CD4-positive, alpha-beta memory T cell (primary cell): Measurements from ENCODE around the gene HIGD2A. TPM values are rescaled to one million over a fixed set of nuclear protein-coding genes. Genes with fewer than 3 reads are reported as not detected.

ENCODE experiments used
- CTCF ChIA-PET: fragments of 350-600 bp; sonication (Branson Sonifier 250); formaldehyde crosslinking; loops from one replicate; lab custom pipeline; 2021; ENCODE audit warnings: inconsistent platforms; ENCODE audit not compliant: partially characterized antibody; lab: Charles Lee
- POLR2A ChIA-PET: fragments of 350-600 bp; sonication (Branson Sonifier 250); formaldehyde crosslinking; loops from one replicate; lab custom pipeline; 2021; ENCODE audit not compliant: partially characterized antibody; lab: Charles Lee
- DNase-seq, 5 donors: peaks; one replicate each; pipeline versions ENCODE4 v3.0.0 to v3.0.0-alpha.2; 2020 to 2022; ENCODE audit warnings: mixed read lengths in 1 of 5
- H3K27ac ChIP-seq: one replicate; pipeline ENCODE4 v1.7.0; 2013; ENCODE audit warnings: low read depth, low read length
- H3K27me3 ChIP-seq: 2 replicates; pipeline ENCODE4 v1.7.0; 2013; ENCODE audit warnings: mild to moderate bottlenecking, low read length, moderate library complexity; ENCODE audit not compliant: insufficient read depth
- H3K36me3 ChIP-seq: 2 replicates; pipeline ENCODE4 v1.7.0; 2013; ENCODE audit warnings: mild to moderate bottlenecking, low read length, moderate library complexity; ENCODE audit not compliant: insufficient read depth
- H3K4me1 ChIP-seq: 2 replicates; pipeline ENCODE4 v1.7.0; 2013; ENCODE audit warnings: mild to moderate bottlenecking, low read length, moderate library complexity; ENCODE audit not compliant: insufficient read depth
- H3K4me3 ChIP-seq, 2 donors: one replicate each; pipeline ENCODE4 v1.7.0; 2013; ENCODE audit warnings: low read length in 2 of 2, mild to moderate bottlenecking in 1 of 2
- H3K9me3 ChIP-seq, 2 donors: one replicate each; pipeline ENCODE4 v1.7.0; 2013; ENCODE audit warnings: low read length in 2 of 2, control low read depth in 1 of 2; ENCODE audit not compliant: control insufficient read depth in 1 of 2
- H3K27ac Mint-ChIP-seq, 7 donors: one replicate each; pipeline ENCODE4 v1.8.0; 2020 to 2021; ENCODE audit warnings: mixed read lengths in 7 of 7, mild to moderate bottlenecking in 6 of 7, inconsistent platforms in 3 of 7, moderate library complexity in 3 of 7
- H3K27me3 Mint-ChIP-seq, 2 donors: one replicate each; pipeline ENCODE4 v1.8.0; 2020 to 2021; ENCODE audit warnings: mixed read lengths in 2 of 2
- H3K36me3 Mint-ChIP-seq, 2 donors: one replicate each; pipeline ENCODE4 v1.8.0; 2020 to 2021; ENCODE audit warnings: mixed read lengths in 2 of 2, inconsistent platforms in 1 of 2, mild to moderate bottlenecking in 1 of 2
- H3K4me1 Mint-ChIP-seq, 4 donors: one replicate each; pipeline ENCODE4 v1.8.0; 2020 to 2021; ENCODE audit warnings: mixed read lengths in 4 of 4, mild to moderate bottlenecking in 1 of 4
- H3K4me3 Mint-ChIP-seq, 8 donors: one replicate each; pipeline ENCODE4 v1.8.0; 2020 to 2021; ENCODE audit warnings: mixed read lengths in 8 of 8, mild to moderate bottlenecking in 7 of 8, moderate library complexity in 6 of 8, inconsistent platforms in 3 of 8
- H3K9me3 Mint-ChIP-seq, 8 donors: one replicate each; pipeline ENCODE4 v1.8.0; 2020 to 2021; ENCODE audit warnings: mixed read lengths in 8 of 8, mild to moderate bottlenecking in 5 of 8, inconsistent platforms in 3 of 8, moderate library complexity in 1 of 8
- intact Hi-C: fragments of 100-400 bp; cut with micrococcal nuclease; formaldehyde crosslinking; loops from one replicate; pipeline ENCODE4 v1.15.1; 2023
- polyA plus RNA-seq, 2 donors: library from polyadenylated mRNA; unstranded; fragments of 300-500 nt; fragmentation: Illumina TruSeq; gene quantifications; one replicate each; pipeline ENCODE4 v1.2.3, GENCODE V29; 2021
- total RNA-seq, 2 experiments: library from RNA; stranded (reverse); gene quantifications; one replicate each; pipeline ENCODE4 v1.2.3, GENCODE V29; 2021

The HIGD2A gene
- total and polyA plus RNA-seq, 4 experiments from 2014 or later = 81.3 to 224 (median 137) TPM

DNA sequence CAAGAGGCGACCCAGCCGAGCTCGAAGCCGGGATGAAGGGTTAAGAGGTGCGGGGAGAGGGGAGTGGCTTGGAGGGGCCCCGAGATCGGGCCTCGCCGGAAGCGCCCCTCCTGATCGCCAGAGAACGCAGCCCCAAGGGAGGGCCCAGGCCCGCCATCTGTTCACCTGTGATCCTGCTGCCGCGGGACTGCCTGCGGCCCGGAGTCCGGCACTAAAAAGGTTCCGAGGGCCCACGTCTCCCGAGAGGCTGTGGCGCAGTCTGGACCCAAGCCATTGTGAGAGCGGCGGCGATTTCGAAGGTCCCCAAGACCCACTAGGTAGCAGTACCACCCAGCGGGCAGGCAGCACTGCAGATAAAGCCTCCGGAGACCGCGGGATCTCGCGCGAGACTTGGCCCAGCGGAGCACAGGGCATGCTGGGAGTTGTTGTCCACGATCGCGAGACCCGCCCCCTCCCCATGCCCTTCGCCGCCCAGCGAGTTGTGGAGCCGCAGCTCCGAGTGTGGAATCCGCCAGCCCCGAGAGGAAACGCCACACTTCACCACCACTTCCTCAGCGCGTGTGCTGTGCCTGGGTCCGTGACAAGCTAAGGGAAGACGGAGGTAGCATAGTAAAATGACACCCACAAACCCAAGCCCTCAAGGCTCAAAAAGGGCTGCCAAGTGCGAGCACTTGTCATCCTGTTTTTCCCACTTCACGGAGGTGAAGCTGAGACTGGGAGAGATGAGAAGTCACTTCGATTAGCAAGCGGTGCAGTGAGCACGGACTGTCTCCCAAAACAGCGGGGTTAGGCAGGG lies 26.9 kb upstream of the HIGD2A start, which contains the start of gene KIAA1191:
KIAA1191 (minus strand) TSS at position 328 of the 796 bp plus-strand sequence. CDS start 2,256 bp downstream, outside the sequence.
- peak; percentile 93 to 97 (median 94) for DNase-seq
- Mint-ChIP-seq H3K27ac (peak within 1 kb of the TSS; percentile 92 to 98 (median 97)), H3K36me3 (peaks cover 11 to 39% of the 10 kb centered on the region in 2 donors), H3K4me3 (peak within 1 kb of the TSS; percentile 97 to 99 (median 98)), H3K27me3 (no peaks in the 10 kb centered on the region), H3K4me1 (peaks cover 27 to 57% (median 42%) of the 10 kb centered on the region in 4 donors), H3K9me3 (no peaks in the 10 kb centered on the region)
- Histone ChIP-seq H3K27ac (peak within 1 kb of the TSS; percentile 78), H3K27me3 (no peaks in the 10 kb centered on the region), H3K4me1 (peaks cover 39% of the 10 kb centered on the region), H3K36me3 (peaks cover 9% of the 10 kb centered on the region), H3K9me3 (no peaks in the 10 kb centered on the region), H3K4me3 (peak within 1 kb of the TSS; percentile 91 to 97)
- ChIA-PET CTCF (interaction anchor here (0.8 to 1.7 kb wide), 6 partner anchors 8 to 632 kb away, joined by 3 to 4 read pairs (median 3); partner anchors contain the start of gene FAF2), POLR2A (interaction anchor here (0.6 to 3.3 kb wide), 14 partner anchors 9 to 765 kb away, joined by 3 to 40 read pairs (median 6); partner anchors contain the start of genes CLTB, HIGD2A, NOP16 and RNF44)
- intact Hi-C loops = loop anchor here (1.0 to 2.0 kb wide), 4 partner anchors 27 to 176 kb away; partner anchors contain the start of genes CLTB, FAF2, HIGD2A and NOP16

DNA sequence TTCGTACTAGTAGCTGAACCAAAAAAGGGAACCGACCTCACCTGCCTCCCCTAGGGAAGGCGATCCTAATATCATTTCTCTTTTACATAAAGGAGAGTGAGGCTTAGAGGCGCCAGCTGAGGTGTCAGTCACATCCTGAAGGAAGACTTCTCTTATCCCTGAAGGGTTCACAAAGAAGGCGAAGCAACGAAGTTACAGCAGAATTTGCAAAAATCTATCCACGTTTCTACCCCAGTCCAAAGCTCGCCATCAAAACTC lies 26.4 kb upstream of the HIGD2A start:
- intact Hi-C loops = no loop called here
- H3K4me3 Mint-ChIP-seq = peak overlapping the region; percentile 97 to 99 (median 98)
- H3K4me3 ChIP-seq = peak overlapping the region; percentile 91 to 97
- H3K27ac ChIP-seq = peak overlapping the region; percentile 78
- no peaks in the 10 kb centered on the region for H3K9me3 Mint-ChIP-seq
- POLR2A ChIA-PET = interaction anchor here (0.8 to 3.3 kb wide), 13 partner anchors 10 to 285 kb away, joined by 3 to 40 read pairs (median 6); partner anchors contain the start of genes CLTB, HIGD2A, NOP16 and RNF44
- H3K9me3 ChIP-seq = no peaks in the 10 kb centered on the region
- peak overlapping the region; percentile 92 to 98 (median 97) for H3K27ac Mint-ChIP-seq
- H3K36me3 ChIP-seq = peaks cover 9% of the 10 kb centered on the region
- no peaks in the 10 kb centered on the region for H3K27me3 ChIP-seq
- DNase-seq = peak in 1 of 5 donors; percentile 4
- peaks cover 11 to 36% of the 10 kb centered on the region in 2 donors for H3K36me3 Mint-ChIP-seq
- H3K27me3 Mint-ChIP-seq = no peaks in the 10 kb centered on the region
- CTCF ChIA-PET = interaction anchor here (0.8 to 1.1 kb wide), 5 partner anchors 9 to 173 kb away, joined by 3 to 4 read pairs (median 3); partner anchors contain the start of gene FAF2
- H3K4me1 ChIP-seq = peaks cover 39% of the 10 kb centered on the region
- peaks cover 28 to 55% (median 42%) of the 10 kb centered on the region in 4 donors for H3K4me1 Mint-ChIP-seq

DNA sequence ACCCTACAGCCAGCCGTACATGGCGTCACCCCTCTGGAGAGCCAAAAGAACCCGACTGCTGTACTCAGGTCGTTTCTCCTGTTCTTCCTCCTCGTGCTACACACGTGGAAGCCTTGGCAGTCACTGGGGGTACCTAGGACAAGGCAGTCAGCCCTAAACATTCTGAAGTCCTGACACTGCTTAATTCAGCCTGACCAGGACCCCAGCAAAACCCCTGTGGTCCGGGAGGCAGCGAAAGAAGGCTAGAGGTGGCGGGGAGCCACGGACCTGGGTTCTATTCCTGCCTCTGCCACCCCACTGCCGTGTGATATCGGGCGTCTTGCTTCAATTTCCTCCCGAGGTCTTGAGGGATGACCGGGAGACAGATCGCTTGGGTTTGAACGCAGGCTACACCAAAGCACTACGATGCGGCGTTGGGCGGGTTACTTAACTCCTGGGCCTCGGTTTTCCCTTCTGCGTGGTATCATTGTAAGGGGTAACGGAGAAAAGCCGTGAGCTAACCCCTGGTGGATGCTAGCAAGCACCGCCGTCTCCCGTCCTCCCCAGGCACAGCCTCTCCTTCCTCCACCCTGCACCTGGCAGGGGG lies 23.7 kb upstream of the HIGD2A start:
- Histone ChIP-seq H3K9me3 (no peaks in the 10 kb centered on the region), H3K27me3 (no peaks in the 10 kb centered on the region), H3K4me3 (peak overlapping the region; percentile 26 to 57), H3K4me1 (peaks cover 33% of the 10 kb centered on the region), H3K27ac (peak overlapping the region; percentile 57), H3K36me3 (no peaks in the 10 kb centered on the region)
- no peaks in the 10 kb centered on the region for H3K27me3 Mint-ChIP-seq
- peak overlapping the region; percentile 76 to 86 (median 78) for H3K4me3 Mint-ChIP-seq
- CTCF ChIA-PET = no interaction called here
- intact Hi-C loops = loop anchor here (1.0 kb wide), 1 partner anchor 23 kb away; the partner anchor contains the start of genes HIGD2A and NOP16
- POLR2A ChIA-PET = interaction anchor here (0.6 kb wide), 1 partner anchor 169 kb away, joined by 3 read pairs; no protein-coding TSS in a partner anchor
- no peak for DNase-seq
- peak overlapping the region; percentile 19 to 84 (median 79) for H3K27ac Mint-ChIP-seq
- H3K9me3 Mint-ChIP-seq = no peaks in the 10 kb centered on the region
- peaks cover 18 to 47% (median 31%) of the 10 kb centered on the region in 4 donors for H3K4me1 Mint-ChIP-seq
- H3K36me3 Mint-ChIP-seq = peaks cover 0 to 31% of the 10 kb centered on the region in 2 donors

DNA sequence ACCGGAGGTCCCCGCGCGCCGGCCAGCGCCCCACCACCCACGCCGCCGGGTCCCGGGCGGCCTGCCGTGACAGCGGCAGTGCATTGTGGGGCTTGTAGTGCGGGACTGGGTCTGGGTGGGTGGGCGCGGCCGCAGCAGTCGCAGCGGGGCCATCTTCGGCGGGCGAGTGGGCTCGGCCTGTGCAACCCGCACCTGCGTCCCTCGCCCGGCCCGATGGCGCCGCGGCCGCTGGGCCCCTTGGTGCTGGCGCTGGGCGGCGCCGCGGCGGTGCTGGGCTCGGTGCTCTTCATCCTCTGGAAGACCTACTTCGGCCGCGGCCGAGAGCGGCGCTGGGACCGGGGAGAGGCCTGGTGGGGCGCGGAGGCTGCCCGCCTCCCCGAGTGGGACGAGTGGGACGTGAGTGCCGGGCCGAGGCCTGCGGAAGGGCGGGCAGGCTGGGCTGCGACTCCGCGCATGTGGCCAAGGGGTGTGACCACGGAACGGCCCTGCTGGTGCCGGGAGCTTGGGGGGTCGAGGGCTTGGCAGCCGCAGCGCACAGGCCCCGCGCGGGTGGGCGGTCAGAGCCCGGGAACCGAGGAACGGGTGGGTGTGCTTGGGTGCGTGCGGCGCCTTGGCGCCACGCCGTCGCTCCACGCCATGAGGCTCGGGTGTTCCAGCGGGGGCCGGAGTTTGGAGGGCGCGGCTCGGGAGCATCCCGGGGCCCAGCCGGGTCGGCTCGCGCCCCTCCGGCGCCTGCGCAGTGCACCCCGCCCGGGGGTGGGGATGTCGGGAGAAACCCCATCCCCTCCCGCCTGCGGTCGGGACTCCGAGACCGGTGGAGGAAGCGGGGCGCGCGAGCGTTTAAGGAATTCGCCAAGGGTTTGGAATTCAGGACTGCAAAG lies 23.0 kb upstream of the HIGD2A start, which contains the start of gene ARL10:
ARL10 (plus strand) TSS at position 137 of the 881 bp plus-strand sequence; CDS start at position 214, 77 bp downstream.
- CTCF ChIA-PET = no interaction called here
- peaks cover 17 to 45% (median 30%) of the 10 kb centered on the region in 4 donors for H3K4me1 Mint-ChIP-seq
- POLR2A ChIA-PET = no interaction called here
- no peaks in the 10 kb centered on the region for H3K9me3 ChIP-seq
- H3K27me3 Mint-ChIP-seq = no peaks in the 10 kb centered on the region
- intact Hi-C loops = loop anchor here (1.0 kb wide), 1 partner anchor 23 kb away; the partner anchor contains the start of genes HIGD2A and NOP16
- no peaks in the 10 kb centered on the region for H3K9me3 Mint-ChIP-seq
- H3K4me1 ChIP-seq = peaks cover 26% of the 10 kb centered on the region
- peak; percentile 36 to 64 (median 43) for DNase-seq
- peaks cover 0 to 38% of the 10 kb centered on the region in 2 donors for H3K36me3 Mint-ChIP-seq
- H3K27ac Mint-ChIP-seq = peak within 1 kb of the TSS; percentile 19 to 84 (median 79)
- peak within 1 kb of the TSS; percentile 77 to 86 (median 80) for H3K4me3 Mint-ChIP-seq
- no peaks in the 10 kb centered on the region for H3K27me3 ChIP-seq
- peak within 1 kb of the TSS; percentile 57 for H3K27ac ChIP-seq
- no peaks in the 10 kb centered on the region for H3K36me3 ChIP-seq
- H3K4me3 ChIP-seq = peak within 1 kb of the TSS; percentile 26 to 57

DNA sequence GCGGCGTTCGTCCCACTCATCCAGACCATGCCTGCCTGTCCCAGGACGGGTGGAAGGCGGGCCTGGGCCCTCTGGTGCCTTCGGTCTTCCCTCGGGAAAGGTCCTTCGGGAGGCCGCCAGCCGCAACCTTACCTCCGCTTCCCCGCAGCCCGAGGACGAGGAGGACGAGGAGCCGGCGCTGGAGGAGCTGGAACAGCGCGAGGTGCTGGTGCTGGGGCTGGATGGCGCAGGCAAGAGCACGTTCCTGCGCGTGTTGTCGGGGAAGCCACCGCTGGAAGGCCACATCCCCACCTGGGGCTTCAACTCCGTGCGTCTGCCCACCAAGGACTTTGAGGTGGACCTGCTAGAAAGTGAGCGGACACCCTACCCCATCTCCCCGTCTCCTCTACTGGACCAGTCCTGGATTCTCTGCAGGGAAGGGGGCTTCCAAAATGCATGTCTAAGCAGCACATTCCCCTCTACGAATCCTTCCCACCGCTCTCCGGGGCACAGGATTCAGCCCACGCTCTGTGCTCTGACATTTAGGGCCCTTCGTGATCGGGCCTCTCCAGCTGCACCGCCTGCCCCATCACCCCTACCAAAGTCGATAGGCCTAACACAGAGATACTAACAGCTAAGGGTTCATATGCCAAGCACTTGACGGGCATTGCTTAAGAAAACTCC lies 22.2 kb upstream of the HIGD2A start:
- Histone ChIP-seq H3K36me3 (no peaks in the 10 kb centered on the region), H3K27ac (peak overlapping the region; percentile 57), H3K4me3 (peak overlapping the region in 1 of 2 donors; percentile 57), H3K27me3 (no peaks in the 10 kb centered on the region), H3K9me3 (no peaks in the 10 kb centered on the region), H3K4me1 (peaks cover 21% of the 10 kb centered on the region)
- Mint-ChIP-seq H3K4me1 (peaks cover 15 to 38% (median 27%) of the 10 kb centered on the region in 4 donors), H3K27ac (peak overlapping the region in 5 of 7 donors; percentile 1 to 76 (median 61)), H3K9me3 (no peaks in the 10 kb centered on the region), H3K4me3 (peak overlapping the region; percentile 65 to 85 (median 78)), H3K36me3 (peaks cover 7 to 36% of the 10 kb centered on the region in 2 donors), H3K27me3 (no peaks in the 10 kb centered on the region)
- no peak for DNase-seq
- ChIA-PET POLR2A (no interaction called here), CTCF (no interaction called here)
- intact Hi-C loops = no loop called here

DNA sequence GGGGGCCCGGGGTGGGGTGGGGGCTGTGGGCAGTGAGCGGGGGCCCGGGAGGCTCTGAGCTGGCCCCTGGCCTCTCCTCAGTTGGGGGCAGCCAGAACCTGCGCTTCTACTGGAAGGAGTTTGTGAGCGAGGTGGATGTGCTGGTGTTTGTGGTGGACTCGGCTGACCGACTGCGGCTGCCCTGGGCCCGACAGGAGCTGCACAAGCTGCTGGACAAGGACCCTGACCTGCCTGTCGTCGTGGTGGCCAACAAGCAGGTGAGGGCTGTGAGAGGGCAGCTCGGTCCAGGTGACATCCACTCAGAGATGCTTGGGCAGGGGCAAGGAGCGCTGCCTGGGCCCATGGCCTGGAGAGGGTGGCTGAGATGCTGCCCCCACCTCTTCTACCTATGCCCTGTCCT lies 19.8 kb upstream of the HIGD2A start:
- H3K27me3 ChIP-seq = no peaks in the 10 kb centered on the region
- H3K4me1 ChIP-seq = peaks cover 13% of the 10 kb centered on the region
- Mint-ChIP-seq H3K4me3 (no peak overlapping the region), H3K36me3 (peaks cover 7 to 35% of the 10 kb centered on the region in 2 donors), H3K9me3 (no peaks in the 10 kb centered on the region), H3K27ac (no peak overlapping the region), H3K27me3 (no peaks in the 10 kb centered on the region), H3K4me1 (peaks cover 6 to 23% (median 14%) of the 10 kb centered on the region in 4 donors)
- no peaks in the 10 kb centered on the region for H3K9me3 ChIP-seq
- intact Hi-C loops = no loop called here
- DNase-seq = no peak
- CTCF ChIA-PET = no interaction called here
- H3K36me3 ChIP-seq = no peaks in the 10 kb centered on the region
- H3K27ac ChIP-seq = no peak overlapping the region
- POLR2A ChIA-PET = no interaction called here
- H3K4me3 ChIP-seq = no peak overlapping the region
